Measurements from ENCODE around the gene ZNF385B. TPM values are rescaled to one million over a fixed set of nuclear protein-coding genes. Genes with fewer than 3 reads are reported as not detected.
A peak's percentile ranks its signal among the peaks of the same experiment; 100 is the strongest.

ZNF385B gene
- total RNA-seq, 1 experiment from 2014 or later: 0.33 TPM

DNA sequence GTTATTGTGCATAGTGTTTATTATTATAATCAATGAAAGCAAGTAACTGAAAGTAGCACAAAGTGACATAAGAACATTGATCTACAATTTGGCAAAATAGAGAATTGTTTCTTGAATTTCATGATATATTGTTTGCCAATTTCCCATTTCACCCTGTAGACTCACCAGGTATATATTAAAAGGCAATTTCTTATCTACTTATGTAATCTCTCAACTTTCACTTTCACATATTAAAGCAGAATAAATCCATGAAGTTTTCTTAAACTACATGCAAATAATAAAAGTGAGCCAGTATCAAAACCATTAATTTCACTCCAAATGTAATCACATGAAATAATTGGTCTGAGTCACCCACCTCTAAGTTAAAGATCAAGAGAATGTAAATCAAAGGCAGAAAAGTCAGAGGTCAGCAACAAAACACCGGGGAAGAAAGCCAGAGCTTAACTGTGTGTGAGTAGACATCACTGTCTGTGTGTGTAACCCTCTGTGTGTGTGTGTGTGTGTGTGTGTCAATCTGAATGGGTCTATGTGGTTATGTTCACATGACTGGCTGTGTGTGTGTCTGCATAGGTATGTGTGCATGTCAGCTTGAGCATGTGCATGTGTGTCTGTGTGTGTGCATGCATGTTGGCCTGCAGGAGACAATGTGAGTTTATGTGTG, 44.1 kb downstream of the ZNF385B start:
- Mint-ChIP-seq H3K27me3 (ENCODE audit: insufficient read depth, unreplicated experiment) (no peaks in the 10 kb centered on the region), H3K4me1 (ENCODE audit: insufficient read depth, unreplicated experiment) (peaks cover 9% of the 10 kb centered on the region), H3K36me3 (ENCODE audit: insufficient read depth, unreplicated experiment) (no peaks in the 10 kb centered on the region), H3K4me3 (ENCODE audit: unreplicated experiment) (no peak overlapping the region), H3K27ac (ENCODE audit: low read depth, unreplicated experiment) (no peak overlapping the region), H3K9me3 (ENCODE audit: unreplicated experiment) (no peaks in the 10 kb centered on the region)
- DNase-seq (ENCODE audit: unreplicated experiment): no peak
- intact Hi-C loops (cut with micrococcal nuclease): no loop called here
- BruUV-seq (replicated peaks): no TSS peak
- POLR2A ChIA-PET: no interaction called here
- TF ChIP-seq, protein P1, sequence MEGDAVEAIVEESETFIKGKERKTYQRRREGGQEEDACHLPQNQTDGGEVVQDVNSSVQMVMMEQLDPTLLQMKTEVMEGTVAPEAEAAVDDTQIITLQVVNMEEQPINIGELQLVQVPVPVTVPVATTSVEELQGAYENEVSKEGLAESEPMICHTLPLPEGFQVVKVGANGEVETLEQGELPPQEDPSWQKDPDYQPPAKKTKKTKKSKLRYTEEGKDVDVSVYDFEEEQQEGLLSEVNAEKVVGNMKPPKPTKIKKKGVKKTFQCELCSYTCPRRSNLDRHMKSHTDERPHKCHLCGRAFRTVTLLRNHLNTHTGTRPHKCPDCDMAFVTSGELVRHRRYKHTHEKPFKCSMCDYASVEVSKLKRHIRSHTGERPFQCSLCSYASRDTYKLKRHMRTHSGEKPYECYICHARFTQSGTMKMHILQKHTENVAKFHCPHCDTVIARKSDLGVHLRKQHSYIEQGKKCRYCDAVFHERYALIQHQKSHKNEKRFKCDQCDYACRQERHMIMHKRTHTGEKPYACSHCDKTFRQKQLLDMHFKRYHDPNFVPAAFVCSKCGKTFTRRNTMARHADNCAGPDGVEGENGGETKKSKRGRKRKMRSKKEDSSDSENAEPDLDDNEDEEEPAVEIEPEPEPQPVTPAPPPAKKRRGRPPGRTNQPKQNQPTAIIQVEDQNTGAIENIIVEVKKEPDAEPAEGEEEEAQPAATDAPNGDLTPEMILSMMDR (IDR thresholded peaks at IDR 0.05; ENCODE audit: unreplicated experiment): no peak
- CTCF ChIA-PET: interaction anchor here (0.6 kb wide), 2 partner anchors 462 to 1536 kb away, joined by 3 read pairs; no protein-coding TSS in a partner anchor

DNA sequence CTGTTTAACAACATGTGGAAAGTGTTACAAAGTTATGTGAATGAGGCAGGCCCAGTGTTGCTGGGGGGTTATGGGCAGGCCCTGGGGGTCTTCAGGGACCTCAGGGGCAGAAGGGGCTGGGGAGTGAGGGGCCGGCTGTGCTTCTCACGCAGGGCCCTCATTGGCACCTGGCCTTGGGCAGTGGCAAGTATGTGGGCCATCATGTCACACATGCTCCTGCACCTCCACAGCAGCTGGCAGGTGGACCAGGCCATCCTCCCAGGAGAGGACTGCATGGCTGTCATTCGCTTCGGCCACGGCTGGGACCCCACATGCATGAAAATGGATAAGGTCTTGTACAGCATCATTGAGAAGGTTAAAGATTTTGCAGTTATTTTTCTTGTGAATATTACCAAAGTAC, 47.4 kb downstream of the ZNF385B start:
- H3K36me3 Mint-ChIP-seq (ENCODE audit: insufficient read depth, unreplicated experiment): no peaks in the 10 kb centered on the region
- H3K27me3 Mint-ChIP-seq (ENCODE audit: insufficient read depth, unreplicated experiment): no peaks in the 10 kb centered on the region
- BruUV-seq (replicated peaks): no TSS peak
- no peaks in the 10 kb centered on the region for H3K9me3 Mint-ChIP-seq (ENCODE audit: unreplicated experiment)
- H3K4me3 Mint-ChIP-seq (ENCODE audit: unreplicated experiment): no peak overlapping the region
- DNase-seq (ENCODE audit: unreplicated experiment): no peak
- POLR2A ChIA-PET: no interaction called here
- CTCF ChIA-PET: no interaction called here
- TF ChIP-seq, protein P1 (IDR thresholded peaks at IDR 0.05; ENCODE audit: unreplicated experiment): no peak
- intact Hi-C loops (cut with micrococcal nuclease): no loop called here
- no peak overlapping the region for H3K27ac Mint-ChIP-seq (ENCODE audit: low read depth, unreplicated experiment)
- H3K4me1 Mint-ChIP-seq (ENCODE audit: insufficient read depth, unreplicated experiment): peaks cover 9% of the 10 kb centered on the region

DNA sequence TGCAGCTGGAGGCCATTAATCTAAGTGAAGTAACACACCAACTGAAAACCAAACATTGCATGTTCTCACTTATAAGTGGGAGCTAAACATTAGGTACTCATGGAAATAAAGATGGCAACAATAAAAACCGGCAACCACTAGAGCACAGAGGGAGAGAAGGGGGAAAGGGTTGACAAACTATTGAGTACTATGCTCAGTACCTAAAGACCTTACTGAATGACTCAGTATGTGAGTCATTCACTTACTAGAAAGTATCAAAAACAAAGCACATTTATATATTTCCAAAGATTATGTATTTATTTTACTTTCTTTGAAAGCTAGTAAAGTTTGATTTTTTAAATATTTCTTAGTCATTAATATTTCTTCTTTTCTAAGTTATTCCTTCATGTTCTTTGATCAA, 48.9 kb downstream of the ZNF385B start:
- H3K27me3 Mint-ChIP-seq (ENCODE audit: insufficient read depth, unreplicated experiment): no peaks in the 10 kb centered on the region
- H3K9me3 Mint-ChIP-seq (ENCODE audit: unreplicated experiment): no peaks in the 10 kb centered on the region
- TF ChIP-seq, protein P1 (IDR thresholded peaks at IDR 0.05; ENCODE audit: unreplicated experiment): no peak
- CTCF ChIA-PET: interaction anchor here (0.5 to 0.7 kb wide), 2 partner anchors 603 to 1373 kb away, joined by 3 read pairs; no protein-coding TSS in a partner anchor
- H3K4me3 Mint-ChIP-seq (ENCODE audit: unreplicated experiment): no peak overlapping the region
- DNase-seq (ENCODE audit: unreplicated experiment): peak; percentile 17
- H3K36me3 Mint-ChIP-seq (ENCODE audit: insufficient read depth, unreplicated experiment): no peaks in the 10 kb centered on the region
- POLR2A ChIA-PET: interaction anchor here (0.6 to 0.9 kb wide), 2 partner anchors 213 to 1347 kb away, joined by 3 read pairs; no protein-coding TSS in a partner anchor
- H3K4me1 Mint-ChIP-seq (ENCODE audit: insufficient read depth, unreplicated experiment): peaks cover 4% of the 10 kb centered on the region
- no peak overlapping the region for H3K27ac Mint-ChIP-seq (ENCODE audit: low read depth, unreplicated experiment)
- BruUV-seq (replicated peaks): no TSS peak
- intact Hi-C loops (cut with micrococcal nuclease): no loop called here

DNA sequence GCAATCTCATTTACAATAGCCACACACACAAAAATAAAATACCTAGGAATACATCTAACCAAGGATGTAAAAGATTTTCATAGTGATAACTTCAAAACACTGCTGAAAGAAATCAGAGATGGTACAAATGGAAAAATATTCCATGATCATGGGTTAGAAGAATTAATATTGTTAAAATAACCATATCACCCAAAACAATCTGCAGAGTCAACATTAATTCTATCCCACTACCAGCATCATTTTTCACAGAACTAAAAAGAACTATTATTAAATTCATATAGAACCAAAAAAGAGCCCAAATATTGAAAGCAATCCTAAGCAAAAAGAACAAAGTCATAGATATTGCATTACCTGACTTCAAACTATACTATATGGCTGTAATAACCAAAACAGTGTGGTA, 50.4 kb downstream of the ZNF385B start:
- no TSS peak for BruUV-seq (replicated peaks)
- Mint-ChIP-seq H3K27me3 (ENCODE audit: insufficient read depth, unreplicated experiment) (no peaks in the 10 kb centered on the region), H3K36me3 (ENCODE audit: insufficient read depth, unreplicated experiment) (no peaks in the 10 kb centered on the region), H3K4me1 (ENCODE audit: insufficient read depth, unreplicated experiment) (no peaks in the 10 kb centered on the region), H3K9me3 (ENCODE audit: unreplicated experiment) (no peaks in the 10 kb centered on the region), H3K4me3 (ENCODE audit: unreplicated experiment) (no peak overlapping the region), H3K27ac (ENCODE audit: low read depth, unreplicated experiment) (no peak overlapping the region)
- POLR2A ChIA-PET: no interaction called here
- intact Hi-C loops (cut with micrococcal nuclease): no loop called here
- no peak for DNase-seq (ENCODE audit: unreplicated experiment)
- TF ChIP-seq, protein P1 (IDR thresholded peaks at IDR 0.05; ENCODE audit: unreplicated experiment): no peak
- CTCF ChIA-PET: no interaction called here

Measured in MCF 10A (cell line).